B cell (primary cell): Measurements from ENCODE around the gene ANKLE1. TPM values are rescaled to one million over a fixed set of nuclear protein-coding genes. Genes with fewer than 3 reads are reported as not detected.

Experiments used
- ATAC-seq: fragments of 200-7000 bp; cut with Tn5 transposase; one replicate; pipeline ENCODE4 v1.10.0; 2021; ENCODE audit warnings: low read depth, mild to moderate bottlenecking, moderate number of reproducible peaks, moderate library complexity
- CTCF ChIA-PET: fragments of 350-600 bp; sonication (Branson Sonifier 250); formaldehyde crosslinking; loops from one replicate; lab custom pipeline; 2021; ENCODE audit warnings: antibody characterized with exemption, inconsistent platforms; lab: Charles Lee
- POLR2A ChIA-PET: fragments of 350-600 bp; sonication (Branson Sonifier 250); formaldehyde crosslinking; loops from one replicate; lab custom pipeline; 2021; ENCODE audit warnings: antibody characterized with exemption; lab: Charles Lee
- DNase-seq: peaks from one replicate; pipeline ENCODE4 v3.0.0; 2013
- H2AFZ ChIP-seq: 2 replicates; pipeline ENCODE4 v1.6.1; 2012; ENCODE audit warnings: mild to moderate bottlenecking, low read depth, low read length; ENCODE audit not compliant: insufficient read depth, poor library complexity, severe bottlenecking
- H3K27ac ChIP-seq, 2 donors: 1 replicate in 1 of 2; 2 replicates in 1 of 2; pipeline ENCODE4 v1.5.1; 2012 to 2013; ENCODE audit warnings: low read length in 2 of 2, mild to moderate bottlenecking in 2 of 2, moderate library complexity in 1 of 2
- H3K27me3 ChIP-seq, 4 experiments: fragments of 200-600 bp in 1 of 4; sonication (generic) in 1 of 4; replicated peaks in 1 of 4; 1 replicate in 2 of 4; 2 replicates in 2 of 4; pipeline versions ENCODE4 v1.6.1 to v1.7.0; 2013 to 2016; ENCODE audit warnings: low read length in 3 of 4, mild to moderate bottlenecking in 2 of 4, mixed read lengths in 1 of 4, moderate library complexity in 1 of 4; ENCODE audit not compliant: insufficient read depth in 4 of 4, control insufficient read depth in 3 of 4; ENCODE audit errors: control extremely low read depth in 1 of 4
- H3K36me3 ChIP-seq, 2 experiments: replicated peaks in 1 of 2; 1 replicate in 1 of 2; 2 replicates in 1 of 2; pipeline versions ENCODE4 v1.6.1 to v1.7.1; 2013; ENCODE audit warnings: low read length in 1 of 2; ENCODE audit not compliant: insufficient read depth in 2 of 2, control insufficient read depth in 1 of 2; ENCODE audit errors: control extremely low read depth in 1 of 2, extremely low read depth in 1 of 2
- H3K4me1 ChIP-seq, 2 donors: fragments of 200-600 bp in 1 of 2; sonication (generic) in 1 of 2; 1 replicate in 1 of 2; 2 replicates in 1 of 2; pipeline versions ENCODE4 v1.5.1 to v1.6.1; 2013 to 2017; ENCODE audit warnings: low read length in 2 of 2; ENCODE audit not compliant: control insufficient read depth in 2 of 2, insufficient read depth in 2 of 2
- H3K4me2 ChIP-seq: replicated peaks from 2 replicates; pipeline ENCODE3; 2012; ENCODE audit warnings: mild to moderate bottlenecking, low read depth, low read length; ENCODE audit not compliant: poor library complexity, severe bottlenecking
- H3K4me3 ChIP-seq, 5 experiments: fragments of 200-600 bp in 1 of 5; sonication (generic) in 1 of 5; 1 replicate in 3 of 5; 2 replicates in 2 of 5; pipeline versions ENCODE4 v1.5.1 to v1.7.0; 2011 to 2016; ENCODE audit warnings: low read length in 4 of 5, mild to moderate bottlenecking in 4 of 5, low read depth in 2 of 5, control low read depth in 1 of 5, moderate library complexity in 1 of 5; ENCODE audit not compliant: insufficient read depth in 1 of 5; ENCODE audit errors: control extremely low read depth in 1 of 5, extremely low read depth in 1 of 5
- H3K79me2 ChIP-seq: fragments of 200-600 bp; sonication (generic); one replicate; pipeline ENCODE4 v1.6.0; 2016; ENCODE audit warnings: low read length; ENCODE audit not compliant: control insufficient read depth, insufficient read depth
- H3K9ac ChIP-seq: fragments of 200-600 bp; sonication (generic); 2 replicates; pipeline ENCODE4 v1.6.1; 2017; ENCODE audit warnings: mild to moderate bottlenecking, low read length, moderate library complexity
- H3K9me3 ChIP-seq, 3 donors: one replicate each; pipeline versions ENCODE4 v1.6.1 to v1.7.1; 2013; ENCODE audit warnings: low read length in 2 of 3; ENCODE audit not compliant: control insufficient read depth in 2 of 3, insufficient read depth in 1 of 3; ENCODE audit errors: control extremely low read depth in 1 of 3
- H4K20me1 ChIP-seq: 2 replicates; pipeline ENCODE4 v1.6.0; 2012; ENCODE audit warnings: mild to moderate bottlenecking, low read length; ENCODE audit not compliant: insufficient read depth, control insufficient read depth, poor library complexity, severe bottlenecking
- H3K27ac Mint-ChIP-seq: one replicate; pipeline ENCODE4 v1.8.0; 2021; ENCODE audit warnings: mixed read lengths
- H3K27me3 Mint-ChIP-seq: one replicate; pipeline ENCODE4 v1.8.0; 2021; ENCODE audit warnings: mixed read lengths
- H3K4me1 Mint-ChIP-seq: one replicate; pipeline ENCODE4 v1.8.0; 2021; ENCODE audit warnings: mixed read lengths
- H3K4me3 Mint-ChIP-seq: one replicate; pipeline ENCODE4 v1.8.0; 2021; ENCODE audit warnings: mixed read lengths
- H3K9me3 Mint-ChIP-seq: one replicate; pipeline ENCODE4 v1.8.0; 2022; ENCODE audit warnings: mixed read lengths; ENCODE audit not compliant: insufficient read depth
- CTCF ChIP-seq: fragments of 200-600 bp; IDR thresholded peaks from one replicate; pipeline ENCODE4 v1.8.0; 2022; ENCODE audit warnings: antibody characterized with exemption, mild to moderate bottlenecking
- EZH2 ChIP-seq: IDR thresholded peaks from 2 replicates; pipeline ENCODE4 v1.6.1; 2012; ENCODE audit warnings: borderline replicate concordance, low read depth, mild to moderate bottlenecking, moderate library complexity, low read length; ENCODE audit not compliant: insufficient read depth, poor library complexity, severe bottlenecking
- WGBS: methylation state at CpG from one replicate; pipeline ENCODE4 v1.1.5; 2013; ENCODE audit warnings: missing lambda C conversion rate; ENCODE audit not compliant: insufficient coverage; 5-methylcytosine and 5-hydroxymethylcytosine counted together
- intact Hi-C: fragments of 100-400 bp; cut with micrococcal nuclease; formaldehyde crosslinking; loops from one replicate; pipeline ENCODE4 v1.10.0; 2022
- polyA plus RNA-seq: library from polyadenylated mRNA; depleted of rRNA; stranded (reverse); fragments of >200 nt; gene quantifications from 2 replicates; pipeline ENCODE4 v1.2.3, GENCODE V29; 2012
- total RNA-seq, 2 donors: library from RNA; stranded (reverse); fragments of 120-200 nt in 1 of 2; gene quantifications; 1 replicate in 1 of 2; 2 replicates in 1 of 2; pipeline versions ENCODE4 v1.2.3 to v1.2.4, GENCODE V29; 2013 to 2022

ANKLE1 gene
- total and polyA plus RNA-seq, 2 donors (not counting 1 experiment from before 2014, with no cell fraction given): 6.2 to 7.6 TPM

- Histone ChIP-seq H3K4me1 (peaks cover 31 to 42% of the 10 kb centered on the region in 2 donors), H3K9me3 (peaks cover 0 to 10% (median 0%) of the 10 kb centered on the region in 3 donors), H4K20me1 (no peaks in the 10 kb centered on the region), H3K9ac (peak overlapping the region; percentile 75), H3K27me3 (peaks cover 0 to 25% (median 1%) of the 10 kb centered on the region in 4 experiments), H3K27ac (no peak overlapping the region), H3K36me3 (no peaks in the 10 kb centered on the region), H2AFZ (peak overlapping the region; percentile 99), H3K79me2 (peaks cover 9% of the 10 kb centered on the region), H3K4me3 (peak overlapping the region in 4 of 5 experiments; percentile 44 to 71 (median 64)), H3K4me2 (peak overlapping the region; percentile 97)
- CTCF ChIA-PET: interaction anchor here (0.8 to 1.8 kb wide), 6 partner anchors 10 to 52 kb away, joined by 3 to 13 read pairs (median 4); partner anchors contain the start of gene MRPL34
- DNase-seq (peak; percentile 68), ATAC-seq (peak; percentile 4)
- intact Hi-C loops: no loop called here
- H3K9me3 Mint-ChIP-seq: no peaks in the 10 kb centered on the region
- peaks cover 6% of the 10 kb centered on the region for H3K27me3 Mint-ChIP-seq
- peak overlapping the region; percentile 71 for H3K27ac Mint-ChIP-seq
- no peak for TF ChIP-seq CTCF
- no peak for TF ChIP-seq EZH2
- H3K4me1 Mint-ChIP-seq: peaks cover 47% of the 10 kb centered on the region
- H3K4me3 Mint-ChIP-seq: peak overlapping the region; percentile 85
- WGBS: 39% methylated on average over 52 of the region's 52 CpGs
- POLR2A ChIA-PET: interaction anchor here (0.5 to 1.4 kb wide), 3 partner anchors 25 to 28 kb away, joined by 3 to 4 read pairs (median 3); partner anchors contain the start of gene DDA1
Measured at GRCh38 chr19:17333611-17334413, 52.1 kb downstream of the ANKLE1 start.
